CD14-positive monocyte (primary cell): ENCODE data around the gene VANGL1. TPM values are rescaled to one million over a fixed set of nuclear protein-coding genes. Genes with fewer than 3 reads are reported as not detected.

Source experiments
- DNase-seq, 3 donors: peaks; one replicate each; pipeline ENCODE4 v3.0.0-alpha.2; 2011 to 2022
- H2AFZ ChIP-seq: 2 replicates; pipeline ENCODE4 v1.6.0; 2012; ENCODE audit warnings: mild to moderate bottlenecking, low read depth, low read length, inconsistent platforms; ENCODE audit not compliant: insufficient read depth, poor library complexity, severe bottlenecking
- H3K27ac ChIP-seq, 2 donors: 1 replicate in 1 of 2; 2 replicates in 1 of 2; pipeline ENCODE4 v1.5.1; 2012 to 2013; ENCODE audit warnings: low read length in 2 of 2, control low read depth in 1 of 2, inconsistent platforms in 1 of 2, low read depth in 1 of 2, mild to moderate bottlenecking in 1 of 2
- H3K27me3 ChIP-seq, 2 donors: one replicate each; pipeline versions ENCODE4 v1.6.0 to v1.6.1; 2011 to 2013; ENCODE audit warnings: low read length in 2 of 2; ENCODE audit not compliant: control insufficient read depth in 2 of 2, insufficient read depth in 2 of 2
- H3K36me3 ChIP-seq, 2 donors: replicated peaks in 1 of 2; 1 replicate in 1 of 2; 2 replicates in 1 of 2; pipeline versions ENCODE4 v1.5.1 to v1.6.1; 2012 to 2013; ENCODE audit warnings: low read length in 2 of 2, control low read depth in 1 of 2, inconsistent platforms in 1 of 2, mild to moderate bottlenecking in 1 of 2; ENCODE audit not compliant: insufficient read depth in 2 of 2, control insufficient read depth in 1 of 2
- H3K4me1 ChIP-seq, 2 donors: 1 replicate in 1 of 2; 2 replicates in 1 of 2; pipeline versions ENCODE4 v1.5.1 to v1.6.1; 2012 to 2013; ENCODE audit warnings: low read length in 2 of 2, control low read depth in 1 of 2, inconsistent platforms in 1 of 2, mild to moderate bottlenecking in 1 of 2, moderate library complexity in 1 of 2; ENCODE audit not compliant: insufficient read depth in 2 of 2, control insufficient read depth in 1 of 2
- H3K4me2 ChIP-seq: replicated peaks from 2 replicates; pipeline ENCODE3; 2012; ENCODE audit warnings: low read length, moderate library complexity, mild to moderate bottlenecking; ENCODE audit not compliant: poor library complexity, severe bottlenecking; ENCODE audit errors: extremely low read depth
- H3K4me3 ChIP-seq, 3 experiments: fragments of 200-600 bp in 1 of 3; sonication (generic) in 1 of 3; replicated peaks in 1 of 3; 1 replicate in 2 of 3; 2 replicates in 1 of 3; pipeline ENCODE4 v1.5.1; 2011 to 2013; ENCODE audit warnings: low read length in 3 of 3, mild to moderate bottlenecking in 3 of 3, control low read depth in 2 of 3, low read depth in 2 of 3, inconsistent platforms in 1 of 3, moderate library complexity in 1 of 3
- H3K79me2 ChIP-seq: 2 replicates; pipeline ENCODE4 v1.6.0; 2012; ENCODE audit warnings: mild to moderate bottlenecking, control low read depth, inconsistent platforms, low read length, moderate library complexity; ENCODE audit not compliant: insufficient read depth
- H3K9ac ChIP-seq: 2 replicates; pipeline ENCODE4 v1.6.0; 2017; ENCODE audit warnings: low read length, mild to moderate bottlenecking; ENCODE audit not compliant: insufficient read depth, poor library complexity, severe bottlenecking
- H3K9me3 ChIP-seq, 2 donors: replicated peaks in 1 of 2; 1 replicate in 1 of 2; 2 replicates in 1 of 2; pipeline versions ENCODE4 v1.5.1 to v1.6.1; 2012 to 2013; ENCODE audit warnings: low read length in 2 of 2, control low read depth in 1 of 2; ENCODE audit not compliant: control insufficient read depth in 1 of 2, insufficient read depth in 1 of 2
- H4K20me1 ChIP-seq: 2 replicates; pipeline ENCODE4 v1.6.0; 2012; ENCODE audit warnings: mild to moderate bottlenecking, low read length, control low read depth, moderate library complexity; ENCODE audit not compliant: insufficient read depth
- H3K27ac Mint-ChIP-seq, 7 donors: one replicate each; pipeline ENCODE4 v1.8.0; 2020; ENCODE audit warnings: mild to moderate bottlenecking in 7 of 7, mixed read lengths in 7 of 7, moderate library complexity in 6 of 7, inconsistent platforms in 2 of 7
- H3K27me3 Mint-ChIP-seq, 3 donors: one replicate each; pipeline ENCODE4 v1.8.0; 2021 to 2022; ENCODE audit warnings: low read depth in 3 of 3, mild to moderate bottlenecking in 3 of 3, mixed read lengths in 3 of 3, moderate library complexity in 3 of 3, inconsistent platforms in 1 of 3
- H3K36me3 Mint-ChIP-seq, 2 donors: one replicate each; pipeline ENCODE4 v1.8.0; 2020; ENCODE audit warnings: mixed read lengths in 2 of 2, inconsistent platforms in 1 of 2, mild to moderate bottlenecking in 1 of 2
- H3K4me1 Mint-ChIP-seq: one replicate; pipeline ENCODE4 v1.8.0; 2020; ENCODE audit warnings: mild to moderate bottlenecking, mixed read lengths
- H3K4me3 Mint-ChIP-seq, 2 donors: one replicate each; pipeline ENCODE4 v1.8.0; 2020; ENCODE audit warnings: mild to moderate bottlenecking in 2 of 2, mixed read lengths in 2 of 2, moderate library complexity in 1 of 2
- H3K9me3 Mint-ChIP-seq, 7 donors: one replicate each; pipeline ENCODE4 v1.8.0; 2020 to 2022; ENCODE audit warnings: mixed read lengths in 7 of 7, mild to moderate bottlenecking in 6 of 7, moderate library complexity in 6 of 7, inconsistent platforms in 2 of 7
- WGBS: methylation state at CpG from one replicate; pipeline ENCODE4 v1.1.5; 2013; ENCODE audit warnings: missing lambda C conversion rate; ENCODE audit not compliant: insufficient coverage; 5-methylcytosine and 5-hydroxymethylcytosine counted together
- intact Hi-C, 2 donors: fragments of 100-400 bp; cut with micrococcal nuclease; formaldehyde crosslinking; loops; one replicate each; pipeline versions ENCODE4 v1.15.0 to v1.15.1; 2023
- polyA plus RNA-seq, 3 donors: library from polyadenylated mRNA; depleted of rRNA in 1 of 3; unstranded in 2 of 3; stranded (reverse) in 1 of 3; fragments of 300-500 nt in 2 of 3; fragments of >200 nt in 1 of 3; fragmentation: Illumina TruSeq in 2 of 3; gene quantifications; 1 replicate in 2 of 3; 2 replicates in 1 of 3; pipeline ENCODE4 v1.2.3, GENCODE V29; 2012 to 2021
- TF ChIP-seq, protein P1 (sequence below): fragments of 200-600 bp; IDR thresholded peaks from one replicate; pipeline ENCODE4 v1.8.0; 2022; ENCODE audit warnings: antibody characterized with exemption, mild to moderate bottlenecking

VANGL1 gene
- polyA plus RNA-seq, 3 donors = 0.67 to 2.0 (median 1.3) TPM

DNA sequence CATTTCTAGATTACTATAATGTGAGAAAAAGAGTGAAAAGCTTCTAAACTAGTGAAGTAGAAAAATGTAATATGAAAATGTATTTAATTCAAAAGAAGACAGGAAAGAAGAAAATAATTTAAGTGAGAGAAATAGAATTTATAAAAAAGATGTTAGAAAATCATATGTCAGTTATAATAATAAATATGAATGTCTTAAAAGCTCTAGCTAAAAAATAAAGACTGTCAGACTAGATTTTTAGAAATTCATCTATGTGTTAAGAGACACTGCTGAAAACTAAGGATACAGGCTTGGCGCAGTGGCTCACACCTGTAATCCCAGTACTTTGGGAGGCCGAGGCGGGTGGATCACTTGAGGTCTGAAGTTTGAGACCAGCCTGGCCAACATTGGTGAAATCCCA lies 37.3 kb upstream of the VANGL1 start:
- no peak overlapping the region for H3K27ac ChIP-seq
- 100% methylated on average over 3 of the region's 3 CpGs for WGBS
- no peaks in the 10 kb centered on the region for H3K79me2 ChIP-seq
- no peaks in the 10 kb centered on the region for H3K4me1 ChIP-seq
- H3K4me3 ChIP-seq = no peak overlapping the region
- Mint-ChIP-seq H3K27ac (no peak overlapping the region), H3K27me3 (peaks cover 0 to 9% (median 1%) of the 10 kb centered on the region in 3 donors), H3K4me1 (no peaks in the 10 kb centered on the region), H3K9me3 (peaks cover 0 to 4% (median 2%) of the 10 kb centered on the region in 7 donors), H3K36me3 (no peaks in the 10 kb centered on the region), H3K4me3 (no peak overlapping the region)
- no peak for DNase-seq
- H3K27me3 ChIP-seq = no peaks in the 10 kb centered on the region
- H3K9me3 ChIP-seq = no peaks in the 10 kb centered on the region
- H3K36me3 ChIP-seq = no peaks in the 10 kb centered on the region
- intact Hi-C loops = no loop called here
- H2AFZ ChIP-seq = no peak overlapping the region
- TF ChIP-seq, protein P1, sequence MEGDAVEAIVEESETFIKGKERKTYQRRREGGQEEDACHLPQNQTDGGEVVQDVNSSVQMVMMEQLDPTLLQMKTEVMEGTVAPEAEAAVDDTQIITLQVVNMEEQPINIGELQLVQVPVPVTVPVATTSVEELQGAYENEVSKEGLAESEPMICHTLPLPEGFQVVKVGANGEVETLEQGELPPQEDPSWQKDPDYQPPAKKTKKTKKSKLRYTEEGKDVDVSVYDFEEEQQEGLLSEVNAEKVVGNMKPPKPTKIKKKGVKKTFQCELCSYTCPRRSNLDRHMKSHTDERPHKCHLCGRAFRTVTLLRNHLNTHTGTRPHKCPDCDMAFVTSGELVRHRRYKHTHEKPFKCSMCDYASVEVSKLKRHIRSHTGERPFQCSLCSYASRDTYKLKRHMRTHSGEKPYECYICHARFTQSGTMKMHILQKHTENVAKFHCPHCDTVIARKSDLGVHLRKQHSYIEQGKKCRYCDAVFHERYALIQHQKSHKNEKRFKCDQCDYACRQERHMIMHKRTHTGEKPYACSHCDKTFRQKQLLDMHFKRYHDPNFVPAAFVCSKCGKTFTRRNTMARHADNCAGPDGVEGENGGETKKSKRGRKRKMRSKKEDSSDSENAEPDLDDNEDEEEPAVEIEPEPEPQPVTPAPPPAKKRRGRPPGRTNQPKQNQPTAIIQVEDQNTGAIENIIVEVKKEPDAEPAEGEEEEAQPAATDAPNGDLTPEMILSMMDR = no peak
- no peak overlapping the region for H3K9ac ChIP-seq
- no peaks in the 10 kb centered on the region for H4K20me1 ChIP-seq
- H3K4me2 ChIP-seq = no peak overlapping the region

DNA sequence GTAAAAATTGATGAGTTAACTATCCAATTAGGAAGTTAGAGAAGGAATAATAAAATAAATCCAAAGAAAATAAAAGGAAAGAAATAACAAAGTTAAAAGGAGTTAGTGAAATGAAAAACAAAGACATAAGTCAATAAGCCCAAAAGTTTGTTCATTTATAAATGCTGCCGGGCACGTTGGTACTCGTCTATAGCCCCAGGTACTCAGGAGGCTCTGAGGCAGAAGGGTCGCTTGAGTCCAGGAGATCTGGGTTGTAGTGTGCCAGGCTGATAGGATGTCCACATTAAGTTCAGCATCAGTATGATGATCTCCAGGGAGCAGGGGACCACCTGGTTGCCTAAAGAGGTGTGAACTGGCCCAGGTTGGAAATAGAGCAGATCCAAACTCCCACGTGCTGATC lies 35.5 kb upstream of the VANGL1 start:
- no peak overlapping the region for H3K4me3 ChIP-seq
- Mint-ChIP-seq H3K27me3 (peaks cover 0 to 9% (median 1%) of the 10 kb centered on the region in 3 donors), H3K4me3 (no peak overlapping the region), H3K9me3 (peaks cover 0 to 3% (median under 1%) of the 10 kb centered on the region in 7 donors), H3K4me1 (no peaks in the 10 kb centered on the region), H3K36me3 (no peaks in the 10 kb centered on the region), H3K27ac (no peak overlapping the region)
- H3K27me3 ChIP-seq = no peaks in the 10 kb centered on the region
- intact Hi-C loops = no loop called here
- no peak overlapping the region for H2AFZ ChIP-seq
- H3K36me3 ChIP-seq = no peaks in the 10 kb centered on the region
- WGBS = 96% methylated on average over 4 of the region's 5 CpGs
- TF ChIP-seq, protein P1 = no peak
- no peaks in the 10 kb centered on the region for H3K79me2 ChIP-seq
- H3K9ac ChIP-seq = no peak overlapping the region
- H4K20me1 ChIP-seq = no peaks in the 10 kb centered on the region
- no peaks in the 10 kb centered on the region for H3K4me1 ChIP-seq
- H3K27ac ChIP-seq = no peak overlapping the region
- no peak for DNase-seq
- H3K9me3 ChIP-seq = no peaks in the 10 kb centered on the region
- no peak overlapping the region for H3K4me2 ChIP-seq
